ENCODE results near the gene KLHL29.

Gene KLHL29

DNA sequence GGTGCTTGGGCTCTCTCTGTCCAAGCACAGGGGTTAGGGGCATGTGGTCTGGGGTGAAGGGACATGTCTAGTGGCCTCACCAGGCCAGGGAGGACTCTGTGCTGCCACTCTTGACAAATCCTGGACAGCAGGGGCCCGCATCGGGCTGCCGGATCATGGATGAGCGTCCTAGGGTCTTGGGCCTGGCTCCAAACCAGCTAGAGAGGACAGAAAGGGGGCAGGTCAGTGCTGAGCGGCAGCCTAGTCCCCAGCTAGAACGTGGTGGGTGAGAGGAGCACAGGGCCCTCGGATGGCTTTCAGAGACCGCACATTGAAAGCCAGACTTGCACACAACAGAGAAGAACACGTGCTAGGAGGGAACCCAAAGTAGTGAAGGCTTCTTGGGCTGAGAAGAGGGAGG lies 300.7 kb downstream of the KLHL29 start:
- WGBS (ENCODE audit: extremely low coverage, insufficient coverage, insufficient read length): no CpG with 5 or more reads among the region's 9 CpGs

GRCh38 chr2:23686405-23687029 lies 301.5 kb downstream of the KLHL29 start:
- Histone ChIP-seq H3K9me3 (ENCODE audit: insufficient read depth, low read depth, low read length) (no peaks in the 10 kb centered on the region), H3K18ac (ENCODE audit: low read length) (no peak overlapping the region), H3K14ac (ENCODE audit: low read length) (no peak overlapping the region), H3K27ac (ENCODE audit: low read depth, low read length) (no peak overlapping the region), H3K27me3 (ENCODE audit: insufficient read depth, low read length) (no peaks in the 10 kb centered on the region), H3K4me3 (ENCODE audit: low read depth, low read length) (no peak overlapping the region), H2BK5ac (ENCODE audit: low read depth, low read length, poor library complexity) (no peak overlapping the region), H3K4me2 (ENCODE audit: low read length) (no peak overlapping the region), H3K23ac (ENCODE audit: low read length) (no peak overlapping the region), H4K8ac (ENCODE audit: low read depth, low read length) (no peak overlapping the region), H2BK12ac (ENCODE audit: low read length) (no peak overlapping the region), H2AK5ac (ENCODE audit: low read length) (no peak overlapping the region), H4K91ac (ENCODE audit: low read depth, low read length) (no peak overlapping the region), H2AFZ (ENCODE audit: insufficient read depth, low read length, poor library complexity) (no peak overlapping the region), H4K12ac (ENCODE audit: low read depth, low read length) (no peak overlapping the region), H3K79me2 (ENCODE audit: control insufficient read depth, insufficient read depth, low read length, poor library complexity) (no peaks in the 10 kb centered on the region), H3K4me1 (ENCODE audit: control insufficient read depth in 1 of 2, insufficient read depth in 2 of 2, low read length in 2 of 2) (peaks cover 7 to 8% of the 10 kb centered on the region in 2 experiments), H3K9ac (ENCODE audit: low read length) (no peak overlapping the region), H3K4ac (ENCODE audit: low read depth, low read length) (no peak overlapping the region), H3K79me1 (ENCODE audit: low read length) (no peaks in the 10 kb centered on the region), H2BK120ac (ENCODE audit: insufficient read depth, low read length, poor library complexity) (no peak overlapping the region), H3K36me3 (ENCODE audit: control insufficient read depth in 1 of 2, insufficient read depth in 2 of 2, low read length in 2 of 2) (peaks cover 4 to 7% of the 10 kb centered on the region in 2 experiments)
- no peak for DNase-seq
- WGBS (ENCODE audit: extremely low coverage, insufficient coverage, insufficient read length): no CpG with 5 or more reads among the region's 13 CpGs

More for the DNA sequence above, 300.7 kb downstream of the KLHL29 start:
- DNase-seq: no peak
- H3K27me3 ChIP-seq (ENCODE audit: insufficient read depth, low read length): no peaks in the 10 kb centered on the region
- H3K9ac ChIP-seq (ENCODE audit: low read length): no peak overlapping the region
- H2AFZ ChIP-seq (ENCODE audit: insufficient read depth, low read length, poor library complexity): no peak overlapping the region
- peaks cover 2 to 7% of the 10 kb centered on the region in 2 experiments for H3K36me3 ChIP-seq (ENCODE audit: control insufficient read depth in 1 of 2, insufficient read depth in 2 of 2, low read length in 2 of 2)
- no peaks in the 10 kb centered on the region for H3K79me1 ChIP-seq (ENCODE audit: low read length)
- peaks cover 7 to 8% of the 10 kb centered on the region in 2 experiments for H3K4me1 ChIP-seq (ENCODE audit: control insufficient read depth in 1 of 2, insufficient read depth in 2 of 2, low read length in 2 of 2)
- H3K27ac ChIP-seq (ENCODE audit: low read depth, low read length): no peak overlapping the region
- H4K8ac ChIP-seq (ENCODE audit: low read depth, low read length): no peak overlapping the region
- H4K91ac ChIP-seq (ENCODE audit: low read depth, low read length): no peak overlapping the region
- no peak overlapping the region for H3K14ac ChIP-seq (ENCODE audit: low read length)
- no peak overlapping the region for H2BK120ac ChIP-seq (ENCODE audit: insufficient read depth, low read length, poor library complexity)
- no peaks in the 10 kb centered on the region for H3K79me2 ChIP-seq (ENCODE audit: control insufficient read depth, insufficient read depth, low read length, poor library complexity)
- H2BK5ac ChIP-seq (ENCODE audit: low read depth, low read length, poor library complexity): no peak overlapping the region
- H3K9me3 ChIP-seq (ENCODE audit: insufficient read depth, low read depth, low read length): no peaks in the 10 kb centered on the region
- no peak overlapping the region for H2BK12ac ChIP-seq (ENCODE audit: low read length)
- no peak overlapping the region for H3K18ac ChIP-seq (ENCODE audit: low read length)
- no peak overlapping the region for H3K23ac ChIP-seq (ENCODE audit: low read length)
- no peak overlapping the region for H4K12ac ChIP-seq (ENCODE audit: low read depth, low read length)
- H2AK5ac ChIP-seq (ENCODE audit: low read length): no peak overlapping the region
- no peak overlapping the region for H3K4me2 ChIP-seq (ENCODE audit: low read length)
- H3K4ac ChIP-seq (ENCODE audit: low read depth, low read length): no peak overlapping the region
- no peak overlapping the region for H3K4me3 ChIP-seq (ENCODE audit: low read depth, low read length)

- no peak overlapping the region for H2AFZ ChIP-seq (ENCODE audit: insufficient read depth, low read length, poor library complexity)
These were observed 302.2 kb downstream of the KLHL29 start for GRCh38 chr2:23687214-23687613.

DNA sequence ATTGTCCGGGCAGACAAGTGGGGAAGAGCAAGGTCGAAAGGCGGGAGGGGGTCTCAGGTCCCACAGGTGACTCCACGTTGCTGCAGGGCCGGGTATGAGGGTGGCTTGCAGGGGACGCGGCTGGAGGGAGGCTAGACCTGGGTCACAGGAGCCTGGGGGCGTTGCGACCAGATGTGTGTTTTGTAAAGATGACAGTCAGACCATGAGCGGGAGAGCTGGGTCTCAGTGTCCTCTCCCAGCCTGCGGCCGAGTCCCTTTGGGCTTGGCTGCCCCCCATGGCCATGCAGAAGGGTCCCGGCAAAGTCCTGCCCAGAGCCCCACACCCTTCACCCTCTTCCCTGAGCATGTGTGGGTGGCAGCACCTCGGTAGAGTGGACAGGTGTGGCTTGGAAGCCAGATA lies 302.7 kb downstream of the KLHL29 start:
- Histone ChIP-seq H4K12ac (ENCODE audit: low read depth, low read length) (no peak overlapping the region), H3K27ac (ENCODE audit: low read depth, low read length) (no peak overlapping the region), H3K27me3 (ENCODE audit: insufficient read depth, low read length) (no peaks in the 10 kb centered on the region), H4K8ac (ENCODE audit: low read depth, low read length) (no peak overlapping the region), H2BK12ac (ENCODE audit: low read length) (no peak overlapping the region), H4K91ac (ENCODE audit: low read depth, low read length) (no peak overlapping the region), H3K9ac (ENCODE audit: low read length) (no peak overlapping the region), H2BK120ac (ENCODE audit: insufficient read depth, low read length, poor library complexity) (no peak overlapping the region), H3K4me2 (ENCODE audit: low read length) (no peak overlapping the region), H3K79me1 (ENCODE audit: low read length) (no peaks in the 10 kb centered on the region), H3K23ac (ENCODE audit: low read length) (no peak overlapping the region), H3K36me3 (ENCODE audit: control insufficient read depth in 1 of 2, insufficient read depth in 2 of 2, low read length in 2 of 2) (peaks cover 7 to 12% of the 10 kb centered on the region in 2 experiments), H3K79me2 (ENCODE audit: control insufficient read depth, insufficient read depth, low read length, poor library complexity) (no peaks in the 10 kb centered on the region), H3K4me3 (ENCODE audit: low read depth, low read length) (no peak overlapping the region), H2AFZ (ENCODE audit: insufficient read depth, low read length, poor library complexity) (no peak overlapping the region), H3K18ac (ENCODE audit: low read length) (no peak overlapping the region), H3K14ac (ENCODE audit: low read length) (no peak overlapping the region), H3K4me1 (ENCODE audit: control insufficient read depth in 1 of 2, insufficient read depth in 2 of 2, low read length in 2 of 2) (peaks cover 7 to 8% of the 10 kb centered on the region in 2 experiments), H3K4ac (ENCODE audit: low read depth, low read length) (no peak overlapping the region), H2BK5ac (ENCODE audit: low read depth, low read length, poor library complexity) (no peak overlapping the region), H2AK5ac (ENCODE audit: low read length) (no peak overlapping the region), H3K9me3 (ENCODE audit: insufficient read depth, low read depth, low read length) (no peaks in the 10 kb centered on the region)
- DNase-seq: no peak
- WGBS (ENCODE audit: extremely low coverage, insufficient coverage, insufficient read length): no CpG with 5 or more reads among the region's 14 CpGs

More at GRCh38 chr2:23687214-23687613, 302.2 kb downstream of the KLHL29 start:
- no CpG with 5 or more reads among the region's 9 CpGs for WGBS (ENCODE audit: extremely low coverage, insufficient coverage, insufficient read length)
- no peak overlapping the region for H4K91ac ChIP-seq (ENCODE audit: low read depth, low read length)
- H3K18ac ChIP-seq (ENCODE audit: low read length): no peak overlapping the region
- no peak overlapping the region for H3K4me2 ChIP-seq (ENCODE audit: low read length)
- peaks cover 7% of the 10 kb centered on the region in 2 experiments for H3K36me3 ChIP-seq (ENCODE audit: control insufficient read depth in 1 of 2, insufficient read depth in 2 of 2, low read length in 2 of 2)
- DNase-seq: no peak
- no peak overlapping the region for H3K4me3 ChIP-seq (ENCODE audit: low read depth, low read length)
- no peak overlapping the region for H3K23ac ChIP-seq (ENCODE audit: low read length)
- no peak overlapping the region for H3K27ac ChIP-seq (ENCODE audit: low read depth, low read length)
- H2BK12ac ChIP-seq (ENCODE audit: low read length): no peak overlapping the region
- no peak overlapping the region for H2BK5ac ChIP-seq (ENCODE audit: low read depth, low read length, poor library complexity)
- no peaks in the 10 kb centered on the region for H3K9me3 ChIP-seq (ENCODE audit: insufficient read depth, low read depth, low read length)
- H3K79me2 ChIP-seq (ENCODE audit: control insufficient read depth, insufficient read depth, low read length, poor library complexity): no peaks in the 10 kb centered on the region
- H3K79me1 ChIP-seq (ENCODE audit: low read length): no peaks in the 10 kb centered on the region
- H3K4ac ChIP-seq (ENCODE audit: low read depth, low read length): no peak overlapping the region
- H3K4me1 ChIP-seq (ENCODE audit: control insufficient read depth in 1 of 2, insufficient read depth in 2 of 2, low read length in 2 of 2): peaks cover 7 to 8% of the 10 kb centered on the region in 2 experiments
- H4K8ac ChIP-seq (ENCODE audit: low read depth, low read length): no peak overlapping the region
- no peaks in the 10 kb centered on the region for H3K27me3 ChIP-seq (ENCODE audit: insufficient read depth, low read length)
- H4K12ac ChIP-seq (ENCODE audit: low read depth, low read length): no peak overlapping the region
- H2BK120ac ChIP-seq (ENCODE audit: insufficient read depth, low read length, poor library complexity): no peak overlapping the region
- no peak overlapping the region for H2AK5ac ChIP-seq (ENCODE audit: low read length)
- H3K14ac ChIP-seq (ENCODE audit: low read length): no peak overlapping the region
- no peak overlapping the region for H3K9ac ChIP-seq (ENCODE audit: low read length)
